Central memory CD8-positive, alpha-beta T cell (primary cell): Measurements from ENCODE around the gene SLX1B.
A peak's percentile ranks its signal among the peaks of the same experiment; 100 is the strongest.
"Not testable (repeated sequence)": the region's sequence is repeated elsewhere in the genome, so short reads cannot be mapped to it uniquely, and the experiment has no call there.

Source experiments
- ATAC-seq: fragments of 150-1000 bp; cut with Tn5 transposase; replicated peaks from 2 replicates; pipeline ENCODE4 v1.10.0; 2022; ENCODE audit warnings: mild to moderate bottlenecking, moderate FRiP score, moderate number of reproducible peaks; ENCODE audit not compliant: poor library complexity, severe bottlenecking; ENCODE audit errors: extremely low read depth
- DNase-seq, 2 donors: peaks; one replicate each; pipeline ENCODE4 v3.0.0; 2021; ENCODE audit warnings: low spot score in 2 of 2
- H3K27ac Mint-ChIP-seq: one replicate; pipeline ENCODE4 v1.8.0; 2022; ENCODE audit warnings: low read depth, mild to moderate bottlenecking, moderate library complexity, mixed read lengths
- H3K27me3 Mint-ChIP-seq: one replicate; pipeline ENCODE4 v1.8.0; 2022; ENCODE audit warnings: mixed read lengths
- H3K36me3 Mint-ChIP-seq: one replicate; pipeline ENCODE4 v1.8.0; 2022; ENCODE audit warnings: mild to moderate bottlenecking, moderate library complexity, mixed read lengths; ENCODE audit not compliant: insufficient read depth
- H3K4me1 Mint-ChIP-seq: one replicate; pipeline ENCODE4 v1.8.0; 2022; ENCODE audit warnings: mixed read lengths
- H3K4me3 Mint-ChIP-seq: one replicate; pipeline ENCODE4 v1.8.0; 2022; ENCODE audit warnings: mild to moderate bottlenecking, moderate library complexity, mixed read lengths
- H3K9me3 Mint-ChIP-seq: one replicate; pipeline ENCODE4 v1.8.0; 2022; ENCODE audit warnings: mixed read lengths

Gene SLX1B

GRCh38 chr16:29454269-29454668, at the start of gene SLX1B, which contains the start of gene BOLA2:
TSS of gene SLX1B (plus strand) at chr16:29454533.
TSS of gene BOLA2 (minus strand) at chr16:29454351. CDS start at chr16:29454253, 98 bp downstream.
- not testable (repeated sequence) for H3K4me1 Mint-ChIP-seq, H3K9me3 Mint-ChIP-seq, DNase-seq, H3K36me3 Mint-ChIP-seq, H3K27ac Mint-ChIP-seq, H3K27me3 Mint-ChIP-seq, H3K4me3 Mint-ChIP-seq
- ATAC-seq = peak; percentile 93

- H3K36me3 Mint-ChIP-seq, ATAC-seq, H3K27me3 Mint-ChIP-seq, H3K4me1 Mint-ChIP-seq, H3K4me3 Mint-ChIP-seq, H3K9me3 Mint-ChIP-seq, DNase-seq, H3K27ac Mint-ChIP-seq: not testable (repeated sequence)
Measured at GRCh38 chr16:29405249-29405648, 49.1 kb upstream of the SLX1B start.

- H3K27ac Mint-ChIP-seq, H3K4me1 Mint-ChIP-seq, H3K27me3 Mint-ChIP-seq, ATAC-seq, H3K9me3 Mint-ChIP-seq, H3K36me3 Mint-ChIP-seq, H3K4me3 Mint-ChIP-seq, DNase-seq: not testable (repeated sequence)
Measured at GRCh38 chr16:29423587-29423986, 30.7 kb upstream of the SLX1B start.

GRCh38 chr16:29425390-29425789, 28.9 kb upstream of the SLX1B start:
- not testable (repeated sequence) for H3K9me3 Mint-ChIP-seq, ATAC-seq, H3K27me3 Mint-ChIP-seq, DNase-seq, H3K36me3 Mint-ChIP-seq, H3K4me1 Mint-ChIP-seq, H3K4me3 Mint-ChIP-seq, H3K27ac Mint-ChIP-seq

DNA sequence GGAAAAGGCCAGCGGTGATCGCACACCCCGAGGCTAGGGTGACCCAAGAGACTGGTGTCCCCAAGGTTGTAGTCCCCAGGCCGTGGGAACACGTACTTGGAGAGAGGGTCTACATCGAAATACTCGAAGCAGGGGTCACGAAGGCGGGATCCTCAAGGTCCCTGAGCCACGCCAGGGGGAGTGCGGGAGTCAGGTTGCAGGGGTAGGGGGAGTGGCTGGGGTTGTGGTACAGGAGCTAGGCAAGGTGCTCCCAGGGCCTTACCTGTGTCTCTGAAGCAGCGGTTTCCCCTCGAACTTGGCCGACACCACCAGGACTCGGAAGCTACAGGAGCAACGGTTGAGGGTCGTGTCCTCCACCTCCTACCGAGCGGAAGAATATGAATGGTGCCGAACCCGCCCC, 579 bp upstream of the SLX1B start:
- H3K4me3 Mint-ChIP-seq = not testable (repeated sequence)

GRCh38 chr16:29454828-29455227, 495 bp downstream of the SLX1B start:
- H3K4me1 Mint-ChIP-seq, DNase-seq, H3K4me3 Mint-ChIP-seq, H3K9me3 Mint-ChIP-seq, H3K27me3 Mint-ChIP-seq, H3K27ac Mint-ChIP-seq, H3K36me3 Mint-ChIP-seq: not testable (repeated sequence)
- ATAC-seq = peak; percentile 72

More for the DNA sequence above, 579 bp upstream of the SLX1B start:
- not testable (repeated sequence) for DNase-seq, H3K4me1 Mint-ChIP-seq, H3K27me3 Mint-ChIP-seq, H3K9me3 Mint-ChIP-seq, H3K27ac Mint-ChIP-seq, H3K36me3 Mint-ChIP-seq
- peak; percentile 12 for ATAC-seq

- not testable (repeated sequence) for ATAC-seq, H3K36me3 Mint-ChIP-seq, H3K4me1 Mint-ChIP-seq, H3K27me3 Mint-ChIP-seq, H3K9me3 Mint-ChIP-seq, DNase-seq, H3K27ac Mint-ChIP-seq, H3K4me3 Mint-ChIP-seq
Measured at GRCh38 chr16:29457660-29458059, 3.3 kb downstream of the SLX1B start.

DNA sequence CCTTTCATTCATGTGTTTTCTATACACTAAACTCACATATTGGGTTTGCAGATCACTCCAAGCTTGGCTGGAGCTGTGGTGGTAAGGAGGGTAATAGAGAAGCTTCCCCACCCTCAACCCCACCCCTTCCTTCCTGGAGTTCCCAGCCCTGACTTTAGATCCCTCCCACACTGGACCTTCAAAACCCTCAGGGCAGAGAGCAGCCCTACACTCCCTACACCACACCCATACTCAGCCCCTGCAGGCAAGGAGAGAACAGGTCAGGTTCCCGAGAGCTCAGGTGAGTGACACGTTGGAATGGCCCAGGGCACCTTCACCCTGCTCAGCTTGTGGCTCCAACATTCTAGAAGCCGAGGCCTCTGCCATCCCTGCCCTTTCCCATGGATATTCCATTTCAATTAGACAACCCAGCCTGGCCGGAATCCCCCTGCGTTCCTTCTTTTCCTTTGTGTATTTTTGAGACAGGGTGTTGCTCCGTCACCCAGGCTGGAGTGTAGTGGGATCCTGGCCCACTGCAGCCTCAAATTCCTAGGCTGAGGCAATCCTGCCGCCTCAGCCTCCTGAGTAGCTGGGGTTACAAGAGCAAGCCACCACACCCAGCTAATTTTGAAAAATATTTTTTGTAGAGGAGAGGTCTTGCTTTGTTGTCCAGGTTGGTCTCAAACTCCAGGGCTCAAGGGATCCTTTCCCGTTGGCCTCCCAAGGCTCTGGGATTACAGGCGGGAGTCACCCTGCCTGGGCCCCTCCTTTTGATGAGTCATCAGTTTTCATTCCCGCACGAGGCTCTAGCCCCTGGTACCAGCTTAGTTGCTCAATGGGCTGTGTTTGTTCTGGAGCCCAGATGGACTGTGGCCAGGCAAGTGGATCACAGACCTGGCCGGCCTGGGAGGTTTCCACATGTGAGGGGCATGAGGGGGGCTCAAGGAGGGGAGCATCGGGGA, 5.6 kb downstream of the SLX1B start, which contains the start of gene SULT1A4:
Gene SULT1A4 (plus strand): TSS at position 208 of the 941 bp plus-strand sequence. CDS start 1,473 bp downstream, outside the sequence.
- H3K36me3 Mint-ChIP-seq, ATAC-seq, DNase-seq, H3K9me3 Mint-ChIP-seq, H3K27me3 Mint-ChIP-seq, H3K4me1 Mint-ChIP-seq, H3K4me3 Mint-ChIP-seq, H3K27ac Mint-ChIP-seq: not testable (repeated sequence)

DNA sequence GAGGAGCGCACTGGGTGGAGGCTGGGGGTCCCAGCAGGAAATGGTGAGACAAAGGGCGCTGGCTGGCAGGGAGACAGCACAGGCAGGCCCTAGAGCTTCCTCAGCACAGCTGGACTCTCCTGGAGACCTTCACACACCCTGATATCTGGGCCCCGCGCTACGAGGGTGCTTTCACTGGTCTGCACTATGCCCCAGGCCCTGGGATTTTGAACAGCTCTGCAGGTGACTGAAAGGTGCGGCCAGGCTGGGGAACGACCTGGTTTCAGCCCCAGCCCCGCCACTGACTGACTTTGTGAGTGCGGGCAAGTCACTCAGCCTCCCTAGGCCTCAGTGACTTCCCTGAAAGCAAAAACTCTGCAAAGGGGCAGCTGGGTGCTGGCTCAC, 6.3 kb downstream of the SLX1B start:
- not testable (repeated sequence) for DNase-seq, H3K9me3 Mint-ChIP-seq, H3K4me3 Mint-ChIP-seq, H3K36me3 Mint-ChIP-seq, H3K4me1 Mint-ChIP-seq, H3K27ac Mint-ChIP-seq, H3K27me3 Mint-ChIP-seq, ATAC-seq

GRCh38 chr16:29465985-29466824, 11.9 kb downstream of the SLX1B start:
- not testable (repeated sequence) for H3K27me3 Mint-ChIP-seq, H3K36me3 Mint-ChIP-seq, H3K27ac Mint-ChIP-seq, H3K4me1 Mint-ChIP-seq, H3K4me3 Mint-ChIP-seq, DNase-seq, H3K9me3 Mint-ChIP-seq
- ATAC-seq = peak; percentile 64

GRCh38 chr16:29466904-29467303, 12.6 kb downstream of the SLX1B start:
- ATAC-seq = peak; percentile 57
- not testable (repeated sequence) for H3K27me3 Mint-ChIP-seq, H3K4me3 Mint-ChIP-seq, H3K36me3 Mint-ChIP-seq, H3K9me3 Mint-ChIP-seq, H3K4me1 Mint-ChIP-seq, H3K27ac Mint-ChIP-seq, DNase-seq

DNA sequence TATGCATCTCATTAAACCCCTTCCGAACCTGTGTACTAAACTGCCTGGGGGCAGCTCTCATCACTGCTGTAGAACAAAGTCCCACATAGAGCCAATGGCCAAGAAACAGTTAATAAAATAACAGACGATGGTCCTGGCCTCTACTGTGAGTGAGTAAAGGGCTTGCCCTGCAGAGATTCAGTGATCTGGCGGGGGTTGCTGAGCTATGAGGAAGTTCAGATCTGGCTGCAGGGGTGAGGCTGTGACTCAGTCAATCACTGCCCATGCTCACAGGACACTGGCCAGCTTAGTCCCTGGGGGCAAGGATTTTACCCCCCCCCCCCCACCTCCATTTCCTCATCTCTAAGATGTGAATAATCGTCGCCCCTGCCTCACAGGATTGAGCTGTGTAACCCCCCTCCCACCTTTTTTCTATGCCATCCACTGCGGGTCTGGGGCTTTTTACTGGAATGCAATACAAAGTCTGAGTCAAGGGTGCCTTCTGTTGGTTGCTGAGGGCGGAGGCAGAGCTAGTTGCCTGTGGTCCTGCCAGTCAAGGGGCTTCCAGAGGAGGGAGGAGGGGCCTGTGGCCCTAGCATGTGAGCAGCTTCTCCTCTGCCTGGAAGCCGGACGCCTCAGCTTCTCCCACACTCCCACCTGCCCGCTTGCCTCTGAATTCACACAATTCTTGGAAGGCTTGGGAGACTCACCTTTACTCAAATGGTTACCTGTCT, 13.5 kb downstream of the SLX1B start:
- H3K27ac Mint-ChIP-seq, H3K4me1 Mint-ChIP-seq, H3K36me3 Mint-ChIP-seq, H3K9me3 Mint-ChIP-seq, H3K27me3 Mint-ChIP-seq, H3K4me3 Mint-ChIP-seq, DNase-seq, ATAC-seq: not testable (repeated sequence)
